Calu3 (cell line): Measurements from ENCODE around the gene TCF7L2. TPM values are rescaled to one million over a fixed set of nuclear protein-coding genes. Genes with fewer than 3 reads are reported as not detected.
A peak's percentile ranks its signal among the peaks of the same experiment; 100 is the strongest.

Experiments
- BruUV-seq: library from RNA; stranded (reverse); fragments of 400-500 nt; replicated peaks from 2 replicates; lab custom pipeline; 2021; lab: Mats Ljungman, UMichigan
- CTCF ChIA-PET: fragments of 300-600 bp; sonication (Branson Sonifier 250); formaldehyde crosslinking; loops from one replicate; lab custom pipeline; 2022; ENCODE audit warnings: antibody characterized with exemption; lab: Charles Lee
- DNase-seq: peaks from one replicate; pipeline ENCODE4 v3.0.0; 2022
- H3K27ac Mint-ChIP-seq: one replicate; pipeline ENCODE4 v1.8.0; 2022; ENCODE audit warnings: mixed read lengths; ENCODE audit not compliant: unreplicated experiment
- H3K27me3 Mint-ChIP-seq: one replicate; pipeline ENCODE4 v1.8.0; 2022; ENCODE audit warnings: mixed read lengths; ENCODE audit not compliant: unreplicated experiment
- H3K36me3 Mint-ChIP-seq: one replicate; pipeline ENCODE4 v1.8.0; 2022; ENCODE audit warnings: mild to moderate bottlenecking, moderate library complexity, mixed read lengths; ENCODE audit not compliant: insufficient read depth, unreplicated experiment
- H3K4me1 Mint-ChIP-seq: one replicate; pipeline ENCODE4 v1.8.0; 2022; ENCODE audit warnings: mild to moderate bottlenecking, low read depth, mixed read lengths; ENCODE audit not compliant: unreplicated experiment
- H3K4me3 Mint-ChIP-seq: one replicate; pipeline ENCODE4 v1.8.0; 2022; ENCODE audit warnings: mild to moderate bottlenecking, low read depth, moderate library complexity, mixed read lengths; ENCODE audit not compliant: unreplicated experiment
- H3K9me3 Mint-ChIP-seq: one replicate; pipeline ENCODE4 v1.8.0; 2022; ENCODE audit warnings: low read depth, mixed read lengths; ENCODE audit not compliant: unreplicated experiment
- CTCF ChIP-seq: fragments of 200-600 bp; IDR thresholded peaks from one replicate; pipeline ENCODE4 v1.8.0; 2022; ENCODE audit warnings: antibody characterized with exemption; ENCODE audit not compliant: unreplicated experiment
- intact Hi-C: fragments of 100-400 bp; cut with micrococcal nuclease; formaldehyde crosslinking; loops from one replicate; pipeline ENCODE4 v1.10.0; 2022; ENCODE audit not compliant: unreplicated experiment
- total RNA-seq: library from RNA; stranded (reverse); gene quantifications from 2 replicates; pipeline ENCODE4 v1.2.3, GENCODE V29; 2022

Gene TCF7L2
- total RNA-seq, 1 experiment from 2014 or later: 36.6 TPM

GRCh38 chr10:113091920-113092319 lies 141.9 kb downstream of the TCF7L2 start:
- H3K27me3 Mint-ChIP-seq: no peaks in the 10 kb centered on the region
- H3K36me3 Mint-ChIP-seq: peaks cover 53% of the 10 kb centered on the region
- no peak overlapping the region for H3K4me3 Mint-ChIP-seq
- H3K27ac Mint-ChIP-seq: peak overlapping the region; percentile 70
- CTCF ChIA-PET: interaction anchor here (0.7 kb wide), 1 partner anchor 78 kb away, joined by 3 read pairs; no protein-coding TSS in a partner anchor
- H3K4me1 Mint-ChIP-seq: peaks cover 66% of the 10 kb centered on the region
- H3K9me3 Mint-ChIP-seq: no peaks in the 10 kb centered on the region
- no TSS peak for BruUV-seq
- DNase-seq: no peak
- intact Hi-C loops: no loop called here
- no peak for TF ChIP-seq CTCF

- Mint-ChIP-seq H3K27ac (peak overlapping the region; percentile 92), H3K36me3 (peaks cover 61% of the 10 kb centered on the region), H3K27me3 (no peaks in the 10 kb centered on the region), H3K4me1 (peaks cover 53% of the 10 kb centered on the region), H3K9me3 (no peaks in the 10 kb centered on the region), H3K4me3 (peak overlapping the region; percentile 27)
- CTCF ChIA-PET: interaction anchor here (0.5 to 0.6 kb wide), 2 partner anchors 143 to 210 kb away, joined by 3 to 11 read pairs; partner anchors contain the start of gene TCF7L2
- peak; percentile 43 for DNase-seq
- no TSS peak for BruUV-seq
- no peak for TF ChIP-seq CTCF
- intact Hi-C loops: no loop called here
Observed at GRCh38 chr10:113093188-113094113, 143.4 kb downstream of the TCF7L2 start.

- CTCF ChIA-PET: no interaction called here
- H3K4me1 Mint-ChIP-seq: peaks cover 53% of the 10 kb centered on the region
- no peaks in the 10 kb centered on the region for H3K27me3 Mint-ChIP-seq
- DNase-seq: no peak
- BruUV-seq: no TSS peak
- no peaks in the 10 kb centered on the region for H3K9me3 Mint-ChIP-seq
- TF ChIP-seq CTCF: no peak
- peak overlapping the region; percentile 27 for H3K4me3 Mint-ChIP-seq
- H3K36me3 Mint-ChIP-seq: peaks cover 56% of the 10 kb centered on the region
- intact Hi-C loops: no loop called here
- H3K27ac Mint-ChIP-seq: peak overlapping the region; percentile 92
Observed at GRCh38 chr10:113094114-113094486, 144.1 kb downstream of the TCF7L2 start.

- Mint-ChIP-seq H3K27ac (peak overlapping the region; percentile 60), H3K9me3 (no peaks in the 10 kb centered on the region), H3K27me3 (no peaks in the 10 kb centered on the region), H3K4me3 (no peak overlapping the region), H3K4me1 (peaks cover 53% of the 10 kb centered on the region), H3K36me3 (peaks cover 60% of the 10 kb centered on the region)
- DNase-seq: no peak
- CTCF ChIA-PET: no interaction called here
- intact Hi-C loops: no loop called here
- TF ChIP-seq CTCF: no peak
- no TSS peak for BruUV-seq
Observed at GRCh38 chr10:113095419-113096127, 145.5 kb downstream of the TCF7L2 start.
